ENCODE results near the gene KCNK3. TPM values are rescaled to one million over a fixed set of nuclear protein-coding genes. Genes with fewer than 3 reads are reported as not detected.

KCNK3 gene
- total RNA-seq, 1 donor: not detected

- Histone ChIP-seq H3K4me1 (ENCODE audit: insufficient read depth, low read length) (peaks cover 16% of the 10 kb centered on the region), H3K4me3 (ENCODE audit: insufficient read depth, low read length) (no peak overlapping the region), H3K4me2 (ENCODE audit: insufficient read depth, low read length) (no peak overlapping the region), H3K27ac (ENCODE audit: low read depth, low read length) (no peak overlapping the region), H4K20me1 (ENCODE audit: insufficient read depth, low read length) (no peaks in the 10 kb centered on the region), H3K27me3 (ENCODE audit: insufficient read depth, low read length) (peaks cover 12% of the 10 kb centered on the region), H3K36me3 (ENCODE audit: insufficient read depth, low read length) (no peaks in the 10 kb centered on the region), H2AFZ (ENCODE audit: low read length) (no peak overlapping the region), H3K79me2 (ENCODE audit: insufficient read depth, low read length) (no peaks in the 10 kb centered on the region), H3K9me3 (ENCODE audit: low read depth, low read length) (no peaks in the 10 kb centered on the region)
- TF ChIP-seq, protein P1, sequence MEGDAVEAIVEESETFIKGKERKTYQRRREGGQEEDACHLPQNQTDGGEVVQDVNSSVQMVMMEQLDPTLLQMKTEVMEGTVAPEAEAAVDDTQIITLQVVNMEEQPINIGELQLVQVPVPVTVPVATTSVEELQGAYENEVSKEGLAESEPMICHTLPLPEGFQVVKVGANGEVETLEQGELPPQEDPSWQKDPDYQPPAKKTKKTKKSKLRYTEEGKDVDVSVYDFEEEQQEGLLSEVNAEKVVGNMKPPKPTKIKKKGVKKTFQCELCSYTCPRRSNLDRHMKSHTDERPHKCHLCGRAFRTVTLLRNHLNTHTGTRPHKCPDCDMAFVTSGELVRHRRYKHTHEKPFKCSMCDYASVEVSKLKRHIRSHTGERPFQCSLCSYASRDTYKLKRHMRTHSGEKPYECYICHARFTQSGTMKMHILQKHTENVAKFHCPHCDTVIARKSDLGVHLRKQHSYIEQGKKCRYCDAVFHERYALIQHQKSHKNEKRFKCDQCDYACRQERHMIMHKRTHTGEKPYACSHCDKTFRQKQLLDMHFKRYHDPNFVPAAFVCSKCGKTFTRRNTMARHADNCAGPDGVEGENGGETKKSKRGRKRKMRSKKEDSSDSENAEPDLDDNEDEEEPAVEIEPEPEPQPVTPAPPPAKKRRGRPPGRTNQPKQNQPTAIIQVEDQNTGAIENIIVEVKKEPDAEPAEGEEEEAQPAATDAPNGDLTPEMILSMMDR (IDR thresholded peaks at IDR 0.05; ENCODE audit: extremely low read depth, low read depth, low read length): no peak
- peak; percentile 87 for DNase-seq (ENCODE audit: insufficient read length, low spot score, missing footprints)
These were observed 25.9 kb upstream of the KCNK3 start for GRCh38 chr2:26666671-26667070.

GRCh38 chr2:26668041-26668440, 24.5 kb upstream of the KCNK3 start:
- Histone ChIP-seq H4K20me1 (ENCODE audit: insufficient read depth, low read length) (no peaks in the 10 kb centered on the region), H3K79me2 (ENCODE audit: insufficient read depth, low read length) (no peaks in the 10 kb centered on the region), H2AFZ (ENCODE audit: low read length) (no peak overlapping the region), H3K36me3 (ENCODE audit: insufficient read depth, low read length) (no peaks in the 10 kb centered on the region), H3K27ac (ENCODE audit: low read depth, low read length) (no peak overlapping the region), H3K27me3 (ENCODE audit: insufficient read depth, low read length) (peaks cover 21% of the 10 kb centered on the region), H3K9me3 (ENCODE audit: low read depth, low read length) (no peaks in the 10 kb centered on the region), H3K4me2 (ENCODE audit: insufficient read depth, low read length) (no peak overlapping the region), H3K4me1 (ENCODE audit: insufficient read depth, low read length) (peaks cover 16% of the 10 kb centered on the region), H3K4me3 (ENCODE audit: insufficient read depth, low read length) (no peak overlapping the region)
- TF ChIP-seq, protein P1 (IDR thresholded peaks at IDR 0.05; ENCODE audit: extremely low read depth, low read depth, low read length): no peak
- DNase-seq (ENCODE audit: insufficient read length, low spot score, missing footprints): no peak

- H3K9me3 ChIP-seq (ENCODE audit: low read depth, low read length): no peaks in the 10 kb centered on the region
- no peaks in the 10 kb centered on the region for H3K36me3 ChIP-seq (ENCODE audit: insufficient read depth, low read length)
- no peak overlapping the region for H3K4me2 ChIP-seq (ENCODE audit: insufficient read depth, low read length)
- H4K20me1 ChIP-seq (ENCODE audit: insufficient read depth, low read length): no peaks in the 10 kb centered on the region
- H2AFZ ChIP-seq (ENCODE audit: low read length): no peak overlapping the region
- no peak overlapping the region for H3K27ac ChIP-seq (ENCODE audit: low read depth, low read length)
- peaks cover 16% of the 10 kb centered on the region for H3K4me1 ChIP-seq (ENCODE audit: insufficient read depth, low read length)
- peak; percentile 18 for DNase-seq (ENCODE audit: insufficient read length, low spot score, missing footprints)
- no peaks in the 10 kb centered on the region for H3K79me2 ChIP-seq (ENCODE audit: insufficient read depth, low read length)
- peaks cover 22% of the 10 kb centered on the region for H3K27me3 ChIP-seq (ENCODE audit: insufficient read depth, low read length)
- TF ChIP-seq, protein P1 (IDR thresholded peaks at IDR 0.05; ENCODE audit: extremely low read depth, low read depth, low read length): no peak
- H3K4me3 ChIP-seq (ENCODE audit: insufficient read depth, low read length): no peak overlapping the region
These were observed 23.4 kb upstream of the KCNK3 start for GRCh38 chr2:26668856-26669750.

- peak; percentile 91 for DNase-seq (ENCODE audit: insufficient read length, low spot score, missing footprints)
- TF ChIP-seq, protein P1 (IDR thresholded peaks at IDR 0.05; ENCODE audit: extremely low read depth, low read depth, low read length): no peak
- peaks cover 16% of the 10 kb centered on the region for H3K4me1 ChIP-seq (ENCODE audit: insufficient read depth, low read length)
- no peaks in the 10 kb centered on the region for H3K79me2 ChIP-seq (ENCODE audit: insufficient read depth, low read length)
- no peak overlapping the region for H3K4me3 ChIP-seq (ENCODE audit: insufficient read depth, low read length)
- no peaks in the 10 kb centered on the region for H4K20me1 ChIP-seq (ENCODE audit: insufficient read depth, low read length)
- peak overlapping the region; percentile 28 for H3K4me2 ChIP-seq (ENCODE audit: insufficient read depth, low read length)
- no peak overlapping the region for H2AFZ ChIP-seq (ENCODE audit: low read length)
- H3K27ac ChIP-seq (ENCODE audit: low read depth, low read length): no peak overlapping the region
- H3K9me3 ChIP-seq (ENCODE audit: low read depth, low read length): no peaks in the 10 kb centered on the region
- H3K36me3 ChIP-seq (ENCODE audit: insufficient read depth, low read length): no peaks in the 10 kb centered on the region
- H3K27me3 ChIP-seq (ENCODE audit: insufficient read depth, low read length): peaks cover 23% of the 10 kb centered on the region
These were observed 22.4 kb upstream of the KCNK3 start for GRCh38 chr2:26670171-26670570.
